GM12892 (cell line): ENCODE data around the gene GCK.
"Not testable (repeated sequence)": the region's sequence is repeated elsewhere in the genome, so short reads cannot be mapped to it uniquely, and the experiment has no call there.

Experiments
- DNase-seq: peaks from one replicate; pipeline ENCODE4 v3.0.0; 2011; ENCODE audit not compliant: insufficient read length
- FAIRE-seq: peaks from 2 replicates; lab custom pipeline; 2011; peaks lifted over from hg19 to GRCh38; lab: Jason Lieb, UNC
- POLR2A ChIP-seq: IDR thresholded peaks from 2 replicates; pipeline ENCODE4 v1.6.1; 2011; ENCODE audit warnings: low read depth, low read length, control low read depth
- POLR2AphosphoS5 ChIP-seq: IDR thresholded peaks from 2 replicates; pipeline ENCODE4 v1.6.1; 2011; ENCODE audit warnings: low read depth, low read length, control low read depth
- TAF1 ChIP-seq: IDR thresholded peaks from 2 replicates; pipeline ENCODE4 v1.6.1; 2011; ENCODE audit warnings: low read depth, mild to moderate bottlenecking, control low read depth, low read length, borderline replicate concordance

The GCK gene

DNA sequence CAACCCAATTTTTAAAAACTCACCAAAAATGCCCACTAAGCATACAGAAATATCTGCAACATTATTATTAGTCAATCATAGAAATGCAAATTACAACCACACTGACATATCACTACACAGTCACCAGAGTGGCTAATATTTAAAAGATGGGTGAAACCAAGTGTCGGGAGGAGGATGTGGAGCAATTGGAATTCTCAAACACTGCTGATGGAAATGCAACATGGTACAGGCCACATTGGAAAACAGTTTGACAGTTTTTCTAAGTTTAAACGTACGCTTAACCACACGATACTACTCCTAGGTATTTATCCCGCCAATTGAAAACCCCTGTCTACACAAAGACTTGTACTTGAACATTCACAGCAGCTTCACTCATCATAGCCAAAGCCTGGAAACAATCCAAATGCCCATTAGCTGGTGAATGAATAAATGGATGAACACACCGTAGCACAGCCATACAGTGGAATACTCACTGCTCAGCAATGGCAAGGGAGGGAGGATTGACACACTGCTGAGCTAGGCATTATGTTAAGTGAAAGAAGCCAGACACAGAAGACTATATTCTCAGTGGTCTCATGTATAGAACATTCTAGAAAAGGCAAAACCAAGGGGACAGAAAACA lies 16.3 kb downstream of the GCK start:
- FAIRE-seq (no peak), DNase-seq (no peak)
- TF ChIP-seq POLR2A (no peak), POLR2AphosphoS5 (no peak), TAF1 (no peak)

DNA sequence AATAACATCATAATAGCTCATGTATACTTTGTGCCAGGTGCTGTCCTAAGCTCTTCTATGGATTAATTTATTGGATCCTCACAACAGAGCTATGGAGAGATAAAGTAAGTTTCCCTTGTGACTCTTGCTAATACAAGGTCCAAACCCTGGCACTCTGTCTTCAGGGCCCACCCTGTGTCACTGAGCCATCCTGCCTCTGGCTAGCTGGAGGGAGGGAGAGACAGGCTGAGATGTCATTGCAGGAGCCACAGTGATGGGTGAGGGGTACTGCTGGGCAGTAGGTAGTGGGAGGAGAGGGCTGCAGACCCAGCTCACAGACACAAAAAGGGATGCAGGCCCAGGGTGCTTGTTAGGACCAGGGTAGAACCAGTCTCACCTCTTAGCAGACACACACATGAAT lies 16.9 kb downstream of the GCK start:
- no peak for DNase-seq
- FAIRE-seq = no peak
- TF ChIP-seq POLR2AphosphoS5 = no peak
- no peak for TF ChIP-seq POLR2A
- TF ChIP-seq TAF1 = no peak

DNA sequence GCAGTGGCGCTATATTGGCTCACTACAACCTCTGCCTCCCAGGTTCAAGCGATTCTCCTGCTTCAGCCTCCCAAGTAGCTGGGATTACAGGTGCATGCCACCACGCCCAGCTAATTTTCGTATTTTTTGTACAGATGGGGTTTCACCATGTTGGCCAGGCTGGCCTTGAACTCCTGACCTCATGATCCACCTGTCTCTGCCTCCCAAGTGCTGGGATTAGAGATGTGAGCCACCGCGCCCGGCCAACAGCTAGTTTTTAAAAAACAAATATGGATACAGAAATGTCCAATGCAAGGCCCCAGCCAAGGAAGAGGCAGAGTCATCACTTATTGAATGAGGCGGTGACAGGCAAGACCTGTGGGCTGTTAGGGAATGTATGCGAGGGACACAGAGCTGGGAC lies 17.3 kb downstream of the GCK start:
- FAIRE-seq, DNase-seq: not testable (repeated sequence)

DNA sequence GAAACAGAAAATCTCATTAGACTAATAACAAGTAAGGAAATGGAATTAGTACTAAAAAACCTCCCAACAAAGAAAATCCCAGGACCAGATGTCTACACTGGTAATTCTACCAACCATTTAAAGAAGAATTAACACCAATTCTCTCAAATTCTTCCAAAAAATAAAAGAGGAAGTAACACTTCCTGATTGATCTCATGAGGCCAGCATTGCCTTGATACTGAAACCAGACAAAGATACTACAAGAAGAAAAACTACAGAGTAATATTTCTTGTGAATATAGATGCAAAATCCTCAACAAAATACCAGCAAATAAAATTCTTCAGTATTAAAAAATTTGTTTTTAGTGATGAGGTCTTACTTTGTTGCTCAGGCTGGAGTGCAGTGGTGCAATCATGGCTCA lies 21.3 kb downstream of the GCK start:
- no peak for DNase-seq
- TF ChIP-seq POLR2A = no peak
- no peak for TF ChIP-seq TAF1
- TF ChIP-seq POLR2AphosphoS5 = no peak
- FAIRE-seq = no peak

DNA sequence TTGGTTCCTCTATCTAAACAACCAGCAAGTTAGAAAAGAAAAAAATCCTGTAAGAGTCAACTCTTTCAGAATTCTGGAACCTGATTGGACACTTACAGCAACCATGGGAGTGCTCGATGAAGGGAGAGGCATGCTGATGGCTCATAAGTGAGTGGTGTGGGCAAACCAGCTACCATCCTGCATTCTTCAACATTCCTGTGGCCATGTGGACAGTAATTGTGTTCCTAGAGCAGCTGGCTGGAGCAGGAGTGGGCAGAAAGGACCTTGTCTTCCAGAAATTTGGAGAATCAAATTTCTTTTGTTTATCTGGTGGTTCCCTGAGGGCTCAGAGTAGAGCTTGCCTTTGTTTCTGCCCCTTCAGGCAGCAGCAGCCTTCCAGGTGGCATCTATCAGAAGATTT lies 25.6 kb downstream of the GCK start:
- DNase-seq = no peak
- no peak for FAIRE-seq
- TF ChIP-seq TAF1 (no peak), POLR2AphosphoS5 (no peak), POLR2A (no peak)

DNA sequence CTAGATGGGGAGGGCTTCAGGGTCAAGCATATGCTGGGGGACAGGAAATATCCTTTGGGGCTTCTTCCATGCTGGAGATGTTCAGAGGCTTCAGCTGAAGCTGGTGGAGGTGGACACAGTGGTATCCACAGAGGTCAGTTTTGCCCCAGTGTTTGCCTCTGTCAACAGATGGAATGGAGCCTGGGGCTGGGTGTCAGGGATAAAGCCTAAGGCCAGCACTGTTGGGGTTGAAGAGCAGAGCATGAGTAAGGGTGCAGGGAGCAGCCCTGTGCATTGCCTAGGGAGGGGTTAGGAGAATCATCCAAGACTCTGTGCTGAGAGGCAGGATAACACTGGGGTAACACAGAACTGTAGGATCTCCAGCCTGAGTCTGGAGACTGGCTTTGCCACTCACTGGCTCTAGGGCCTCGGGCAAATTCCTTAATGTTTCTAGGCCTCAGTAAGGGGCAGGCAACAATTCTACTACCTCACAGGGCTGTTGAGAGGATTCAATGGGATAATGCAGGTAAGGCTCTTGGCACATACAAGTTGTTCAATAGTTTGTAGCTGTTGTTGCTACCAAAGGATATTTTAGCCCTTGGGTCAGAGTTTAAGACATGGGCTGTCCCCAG lies 26.3 kb downstream of the GCK start:
- FAIRE-seq (no peak), DNase-seq (no peak)
- TF ChIP-seq POLR2A = no peak
- TF ChIP-seq TAF1 = no peak
- no peak for TF ChIP-seq POLR2AphosphoS5

DNA sequence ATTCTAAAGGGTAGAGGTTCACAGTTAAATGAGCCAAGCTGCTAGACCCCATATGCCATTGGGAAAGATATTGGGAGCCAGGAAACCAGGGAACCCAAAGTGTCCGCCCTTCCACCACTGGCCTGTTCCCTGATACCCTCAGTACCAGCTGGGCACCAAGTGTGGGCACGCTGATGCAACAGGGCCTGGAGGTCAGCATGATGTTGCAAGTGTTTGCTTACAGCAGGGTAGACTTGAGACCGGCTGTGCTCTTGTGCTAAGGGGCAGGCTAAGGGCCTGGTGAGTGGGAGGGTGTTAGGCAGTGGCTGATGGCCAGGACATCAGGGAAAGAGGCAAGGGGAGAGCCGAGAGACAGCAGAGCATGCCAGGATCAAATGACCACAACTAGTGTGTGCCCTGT lies 27.1 kb downstream of the GCK start:
- FAIRE-seq (no peak), DNase-seq (no peak)
- TF ChIP-seq TAF1 = no peak
- no peak for TF ChIP-seq POLR2A
- TF ChIP-seq POLR2AphosphoS5 = no peak

DNA sequence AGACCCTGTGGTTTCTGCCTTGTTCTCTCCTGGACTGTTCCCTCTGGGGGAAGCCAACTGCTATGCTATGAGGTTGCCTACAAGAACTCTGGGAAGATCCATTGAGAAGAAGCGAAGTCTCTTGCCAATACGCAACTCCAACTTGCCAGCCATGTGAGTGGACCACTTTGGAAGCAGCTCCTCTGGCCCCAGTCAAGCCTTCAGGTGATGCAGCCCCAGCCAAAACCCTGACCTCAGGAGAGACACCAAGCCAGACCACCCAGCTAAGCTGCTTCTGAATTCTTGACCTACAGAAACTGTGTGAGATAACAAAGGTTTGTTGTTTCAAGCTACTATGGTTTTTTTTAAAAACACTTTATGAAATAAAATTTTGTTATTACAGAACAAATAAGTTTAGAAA lies 27.9 kb downstream of the GCK start:
- FAIRE-seq = no peak

DNA sequence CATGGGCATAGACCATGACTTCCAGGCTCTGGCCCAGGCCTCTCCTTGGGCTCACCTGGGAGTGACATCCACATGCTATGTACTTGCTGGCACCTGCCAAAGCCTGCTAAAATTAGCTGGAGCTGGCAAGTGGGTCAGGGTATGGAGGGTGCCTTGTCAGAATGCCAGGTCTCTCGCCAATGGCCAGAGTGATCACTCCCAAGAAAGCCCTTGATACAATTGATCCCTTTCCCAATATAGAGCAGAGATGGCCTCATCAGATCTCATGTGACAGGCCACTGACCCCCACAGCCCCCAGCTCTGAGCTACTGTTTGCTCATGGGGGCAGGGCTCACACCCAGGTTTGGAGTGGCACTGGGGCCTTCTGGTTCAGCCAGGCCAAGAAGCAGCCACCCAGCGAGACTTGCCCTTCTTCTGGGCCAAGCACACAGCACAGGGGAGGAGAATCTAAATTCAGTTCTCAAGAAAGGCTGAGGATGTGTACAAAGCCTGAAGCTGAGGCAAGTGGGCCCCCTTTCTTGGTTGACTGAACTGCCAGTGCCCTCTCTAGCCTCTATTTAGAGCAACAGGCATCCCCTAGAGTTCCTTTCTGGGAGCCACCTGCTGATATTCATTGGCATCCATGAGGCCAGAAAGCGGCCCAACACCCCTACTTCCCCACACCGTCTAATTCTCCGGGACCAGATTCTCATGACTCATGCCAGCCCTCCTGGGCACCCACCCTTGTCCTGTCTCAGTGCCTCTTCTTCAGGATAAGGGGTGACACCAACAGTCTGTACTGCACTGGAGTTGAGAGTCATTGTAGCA lies 29.2 kb downstream of the GCK start:
- no peak for DNase-seq
- no peak for FAIRE-seq
- TF ChIP-seq TAF1 (no peak), POLR2AphosphoS5 (no peak), POLR2A (no peak)

More for the DNA sequence above, 27.9 kb downstream of the GCK start:
- DNase-seq = no peak
- TF ChIP-seq POLR2A = no peak
- no peak for TF ChIP-seq TAF1
- TF ChIP-seq POLR2AphosphoS5 = no peak

DNA sequence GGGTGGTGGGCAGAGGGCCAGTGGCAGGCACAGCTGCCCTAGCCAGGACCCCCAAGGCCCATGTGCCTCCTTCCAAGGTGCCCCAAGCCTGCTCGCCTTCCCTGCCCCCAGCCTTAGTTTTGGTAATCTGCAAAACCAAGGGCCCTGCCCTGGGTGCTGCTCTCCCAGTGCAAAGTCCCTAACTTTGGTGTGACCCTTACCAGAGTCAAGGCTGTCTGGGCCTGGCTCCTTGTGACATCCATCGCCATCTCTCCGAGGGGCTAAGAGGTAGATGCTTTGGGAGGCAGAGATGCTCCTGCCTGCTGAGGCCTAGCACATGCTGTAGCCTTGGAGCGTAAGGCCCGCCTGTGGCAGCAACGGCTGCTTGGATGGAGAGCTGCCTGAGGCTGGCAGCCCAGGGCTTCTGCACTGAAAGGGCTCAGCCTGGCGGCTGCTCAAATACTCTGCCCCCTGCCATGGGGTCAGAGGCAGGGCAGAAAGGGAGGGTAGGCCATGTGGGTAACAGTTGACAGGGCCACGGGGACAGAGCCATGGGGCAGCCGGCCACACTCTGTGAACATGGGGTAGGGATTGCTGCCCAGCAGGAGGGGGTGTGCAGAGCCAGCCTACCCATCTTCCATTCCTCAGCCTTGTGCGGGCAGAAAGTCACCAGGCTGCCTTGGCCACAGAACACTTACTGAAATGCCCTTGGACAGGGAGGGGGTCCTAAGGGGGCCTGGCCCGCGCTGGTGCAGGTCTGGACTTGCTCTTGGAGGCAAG lies 30.2 kb downstream of the GCK start:
- TF ChIP-seq POLR2A (no peak), TAF1 (no peak), POLR2AphosphoS5 (no peak)
- FAIRE-seq (no peak), DNase-seq (no peak)

DNA sequence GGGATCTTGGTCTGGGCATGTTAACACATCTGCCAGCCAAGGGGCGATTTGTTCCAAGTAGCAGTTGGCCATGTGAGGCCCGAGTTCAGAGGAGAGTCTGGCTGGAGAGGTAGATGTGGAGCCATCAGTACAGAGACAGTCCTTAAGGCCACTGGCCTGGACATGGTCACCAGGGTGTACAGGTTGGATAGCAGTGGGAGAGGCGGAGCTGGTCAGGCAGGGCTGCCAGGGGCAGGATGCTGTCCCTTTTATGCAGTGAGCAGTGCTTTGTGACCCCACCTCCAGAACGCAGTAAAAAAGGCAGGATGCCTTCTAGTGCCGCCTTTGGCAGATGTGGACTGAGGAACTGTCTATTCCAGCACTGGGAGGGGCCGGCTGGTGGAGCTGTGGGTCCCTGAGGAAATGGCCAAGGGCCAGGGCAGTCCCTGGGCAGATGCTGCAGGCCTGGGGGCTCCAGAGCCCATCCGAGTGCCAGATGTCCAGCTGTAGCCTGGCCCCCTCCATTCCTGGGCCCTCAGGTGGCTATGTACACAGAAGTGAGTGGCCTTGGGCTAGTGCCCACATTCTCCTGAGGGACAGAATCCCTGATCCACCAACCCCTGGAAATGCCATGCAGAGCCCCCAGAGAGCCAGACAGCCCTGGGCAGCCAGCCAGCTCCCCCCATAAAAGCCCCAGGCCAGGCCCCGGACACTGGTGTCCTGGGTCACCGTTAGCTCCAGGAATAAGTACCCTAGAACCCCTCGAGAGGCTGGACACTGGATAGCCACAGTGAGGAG lies 31.0 kb downstream of the GCK start:
- no peak for FAIRE-seq
- TF ChIP-seq TAF1 (no peak), POLR2AphosphoS5 (no peak), POLR2A (no peak)
- no peak for DNase-seq
